Left forelimb (tissue), 1 donor: ENCODE measurements around the gene RINL.
"Not testable (repeated sequence)": the region's sequence is repeated elsewhere in the genome, so short reads cannot be mapped to it uniquely, and the experiment has no call there.

Source experiments
- DNase-seq: peaks from one replicate; pipeline ENCODE4 v3.0.0-alpha.2; 2018; ENCODE audit warnings: low spot score

RINL gene

DNA sequence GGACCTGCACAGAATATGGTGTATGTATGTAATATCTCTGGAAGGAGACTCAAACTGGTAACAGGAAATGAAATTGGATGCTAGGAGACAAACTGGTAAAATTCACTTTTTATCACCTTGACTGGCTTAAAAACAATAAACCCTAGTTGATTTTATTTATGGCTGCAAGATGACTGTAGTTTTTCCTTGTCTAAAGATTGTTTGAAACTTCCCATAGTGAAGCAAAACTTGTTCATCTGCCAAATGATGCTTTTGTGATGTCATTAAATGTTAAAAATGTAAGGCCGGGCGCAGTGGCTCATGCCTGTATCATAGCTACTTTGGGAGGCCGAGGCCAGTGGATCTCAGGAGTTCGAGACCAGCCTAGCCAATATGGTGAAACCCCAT is 44.0 kb downstream of the RINL start:
- no peak for DNase-seq

DNA sequence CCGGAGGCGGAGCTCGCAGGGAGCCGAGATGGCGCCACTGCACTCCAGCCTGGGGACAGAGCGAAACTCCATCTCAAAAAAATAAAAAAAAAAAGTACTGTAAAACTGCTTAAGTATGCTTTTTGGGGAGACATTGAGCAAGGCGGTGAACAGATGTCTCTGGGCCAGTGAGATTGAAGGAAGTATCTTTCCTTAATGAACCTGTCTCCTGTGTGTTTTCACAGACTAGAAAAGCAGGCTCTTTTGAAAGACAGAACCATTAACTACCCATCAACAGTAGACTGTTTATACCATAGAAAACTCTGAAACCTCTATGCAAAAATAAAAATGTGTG is 45.0 kb downstream of the RINL start:
- DNase-seq: no peak

GRCh38 chr19:38831142-38831605 is 46.9 kb downstream of the RINL start:
- no peak for DNase-seq

GRCh38 chr19:38830039-38830733 is 47.9 kb downstream of the RINL start:
- no peak for DNase-seq

GRCh38 chr19:38829203-38829602 is 48.9 kb downstream of the RINL start:
- not testable (repeated sequence) for DNase-seq

GRCh38 chr19:38826856-38827551 is 51.1 kb downstream of the RINL start:
- DNase-seq: no peak

- not testable (repeated sequence) for DNase-seq
These were observed 52.1 kb downstream of the RINL start for GRCh38 chr19:38825936-38826335.

- not testable (repeated sequence) for DNase-seq
These were observed 56.7 kb downstream of the RINL start for GRCh38 chr19:38821230-38821825.

GRCh38 chr19:38819231-38819920 is 58.7 kb downstream of the RINL start:
- no peak for DNase-seq
